ENCODE measurements around the gene HPSE2. TPM values are rescaled to one million over a fixed set of nuclear protein-coding genes. Genes with fewer than 3 reads are reported as not detected.

HPSE2 gene
- total RNA-seq, 1 experiment from 2014 or later = not detected

GRCh38 chr10:98745645-98746044 lies 490.0 kb downstream of the HPSE2 start:
- ATAC-seq (no peak), DNase-seq (ENCODE audit: low read depth, low spot score) (no peak)
- in situ Hi-C loops (cut with HindIII; ENCODE audit: low pct_unique_long_range_greater_than_20kb, low sequenced_read_pairs) = no loop called here
- BruUV-seq (replicated peaks) = no TSS peak
- ChIA-PET CTCF (no interaction called here), POLR2A (no interaction called here)
- Histone ChIP-seq H3K36me3 (ENCODE audit: control insufficient read depth, insufficient read depth, low read length) (no peaks in the 10 kb centered on the region), H3K27ac (ENCODE audit: low read length) (no peak overlapping the region), H3K4me3 (ENCODE audit: low read depth in 2 of 2, low read length in 2 of 2) (no peak overlapping the region), H3K4me1 (ENCODE audit: control insufficient read depth, insufficient read depth, low read length) (no peaks in the 10 kb centered on the region), H3K27me3 (ENCODE audit: control insufficient read depth, insufficient read depth, low read length) (no peaks in the 10 kb centered on the region), H3K9me3 (ENCODE audit: control insufficient read depth, insufficient read depth, low read depth, low read length) (no peaks in the 10 kb centered on the region)
- TF ChIP-seq REST (IDR thresholded peaks at IDR 0.05; ENCODE audit: insufficient read depth in 1 of 2, low read depth in 2 of 2, low read length in 1 of 2) (no peak), POLR2AphosphoS5 (IDR thresholded peaks at IDR 0.05; ENCODE audit: low read depth, low read length) (no peak), TCF7L2 (IDR thresholded peaks at IDR 0.05; ENCODE audit: low read depth, low read length) (no peak), CTCF (IDR thresholded peaks at IDR 0.05) (peak; percentile 18; the same call in 1 of the 2 replicates)
- intact Hi-C loops (cut with micrococcal nuclease; ENCODE audit: unreplicated experiment) = no loop called here

- POLR2A ChIA-PET = no interaction called here
- TF ChIP-seq TCF7L2 (IDR thresholded peaks at IDR 0.05; ENCODE audit: low read depth, low read length) (no peak), CTCF (IDR thresholded peaks at IDR 0.05) (no peak), REST (IDR thresholded peaks at IDR 0.05; ENCODE audit: insufficient read depth in 1 of 2, low read depth in 2 of 2, low read length in 1 of 2) (no peak), POLR2AphosphoS5 (IDR thresholded peaks at IDR 0.05; ENCODE audit: low read depth, low read length) (no peak), SIN3A (IDR thresholded peaks at IDR 0.05; ENCODE audit: borderline replicate concordance, insufficient read depth, low read depth, low read length) (no peak)
- Histone ChIP-seq H3K9me3 (ENCODE audit: control insufficient read depth, insufficient read depth, low read depth, low read length) (no peaks in the 10 kb centered on the region), H3K27ac (ENCODE audit: low read length) (no peak overlapping the region), H3K4me1 (ENCODE audit: control insufficient read depth, insufficient read depth, low read length) (no peaks in the 10 kb centered on the region), H3K4me3 (ENCODE audit: low read depth in 2 of 2, low read length in 2 of 2) (no peak overlapping the region), H3K27me3 (ENCODE audit: control insufficient read depth, insufficient read depth, low read length) (no peaks in the 10 kb centered on the region), H3K36me3 (ENCODE audit: control insufficient read depth, insufficient read depth, low read length) (no peaks in the 10 kb centered on the region)
- intact Hi-C loops (cut with micrococcal nuclease; ENCODE audit: unreplicated experiment) (no loop called here), in situ Hi-C loops (cut with HindIII; ENCODE audit: low pct_unique_long_range_greater_than_20kb, low sequenced_read_pairs) (no loop called here)
- CTCF ChIA-PET = no interaction called here
- no TSS peak for BruUV-seq (replicated peaks)
- ATAC-seq (no peak), DNase-seq (ENCODE audit: low read depth, low spot score) (no peak)
Observed at GRCh38 chr10:98720551-98720950, 515.1 kb downstream of the HPSE2 start.
